ENCODE measurements around the gene TGM1. TPM values are rescaled to one million over a fixed set of nuclear protein-coding genes. Genes with fewer than 3 reads are reported as not detected.

Gene TGM1
- total and polyA plus RNA-seq, 10 of the 15 experiments (the other 5 are each of a cell fraction or from before 2014, with no cell fraction given), result 0.05 to 5.9 (median 1.8) TPM

- RAD21 ChIA-PET (ENCODE audit: unreplicated experiment), result interaction anchor here (0.9 to 1.8 kb wide), 2 partner anchors 86 to 155 kb away, joined by 4 to 5 read pairs; no protein-coding TSS in a partner anchor
- Histone ChIP-seq H3K27ac (ENCODE audit: control insufficient read depth, insufficient read depth) (no peak overlapping the region), H3K9me3 (replicated peaks; ENCODE audit: control insufficient read depth, insufficient read depth, low read length) (no peaks in the 10 kb centered on the region), H2AFZ (ENCODE audit: control insufficient read depth, low read depth, low read length) (no peak overlapping the region), H3K27me3 (replicated peaks in 1 of 2; ENCODE audit: control insufficient read depth in 2 of 2, insufficient read depth in 2 of 2, low read length in 1 of 2) (no peaks in the 10 kb centered on the region), H3K36me3 (ENCODE audit: control insufficient read depth in 2 of 2, insufficient read depth in 2 of 2, low read length in 1 of 2) (peaks cover 3 to 36% of the 10 kb centered on the region in 2 experiments; a peak in 3 of 4 replicates), H3K4me3 (no peak overlapping the region), H3K9ac (ENCODE audit: control insufficient read depth, insufficient read depth, low read length) (no peak overlapping the region), H4K20me1 (ENCODE audit: control insufficient read depth, insufficient read depth) (0 out of 2 replicates have a peak, but pooled peaks cover 3% of the 10 kb centered on the region), H3K4me2 (ENCODE audit: control insufficient read depth, insufficient read depth) (no peak overlapping the region; the same call in 1 of the 2 replicates), H3K4me1 (ENCODE audit: control insufficient read depth, insufficient read depth, low read length) (peaks cover 15% of the 10 kb centered on the region), H3K79me2 (ENCODE audit: control insufficient read depth, insufficient read depth, low read length) (peaks cover 19% of the 10 kb centered on the region)
- no peak for DNase-seq (ENCODE audit: low read depth, low spot score)
- POLR2A ChIA-PET, result interaction anchor here (0.8 to 4.3 kb wide), 8 partner anchors 12 to 97 kb away, joined by 3 to 50 read pairs (median 5); partner anchors contain the start of genes DCAF11, IPO4, IRF9 and TM9SF1
- no peak for ATAC-seq
- CTCF ChIA-PET, result interaction anchor here (1.0 to 6.3 kb wide), 6 partner anchors 10 to 220 kb away, joined by 3 to 54 read pairs (median 4); partner anchors contain the start of genes IRF9, TINF2 and TM9SF1
- WGBS (ENCODE audit: insufficient coverage, insufficient replicate concordance, low lambda C conversion rate, missing lambda C conversion rate), result 95% methylated on average over 6 of the region's 6 CpGs
- SMC1A ChIA-PET (ENCODE audit: uncharacterized antibody, unreplicated experiment), result interaction anchor here (1.0 to 1.7 kb wide), 4 partner anchors 17 to 62 kb away, joined by 3 to 5 read pairs (median 3); partner anchors contain the start of gene TINF2
- TF ChIP-seq NFIC (IDR thresholded peaks at IDR 0.05; ENCODE audit: low read depth, low read length) (no peak), POLR2A (IDR thresholded peaks at IDR 0.05; ENCODE audit: low read depth, low read length) (0 out of 2 replicates have a peak, but pooled peaks have one; percentile 20), CREM (IDR thresholded peaks at IDR 0.05; ENCODE audit: low read depth) (no peak), EP300 (IDR thresholded peaks at IDR 0.05; ENCODE audit: borderline replicate concordance in 1 of 2, control insufficient read depth in 1 of 2, low read depth in 2 of 2, low read length in 2 of 2) (no peak), SMAD1 (IDR thresholded peaks at IDR 0.05; ENCODE audit: low read depth, partially characterized antibody) (no peak), ZNF274 (IDR thresholded peaks at IDR 0.05; ENCODE audit: insufficient read depth, insufficient read length) (no peak)
- TF ChIP-seq, protein P1, sequence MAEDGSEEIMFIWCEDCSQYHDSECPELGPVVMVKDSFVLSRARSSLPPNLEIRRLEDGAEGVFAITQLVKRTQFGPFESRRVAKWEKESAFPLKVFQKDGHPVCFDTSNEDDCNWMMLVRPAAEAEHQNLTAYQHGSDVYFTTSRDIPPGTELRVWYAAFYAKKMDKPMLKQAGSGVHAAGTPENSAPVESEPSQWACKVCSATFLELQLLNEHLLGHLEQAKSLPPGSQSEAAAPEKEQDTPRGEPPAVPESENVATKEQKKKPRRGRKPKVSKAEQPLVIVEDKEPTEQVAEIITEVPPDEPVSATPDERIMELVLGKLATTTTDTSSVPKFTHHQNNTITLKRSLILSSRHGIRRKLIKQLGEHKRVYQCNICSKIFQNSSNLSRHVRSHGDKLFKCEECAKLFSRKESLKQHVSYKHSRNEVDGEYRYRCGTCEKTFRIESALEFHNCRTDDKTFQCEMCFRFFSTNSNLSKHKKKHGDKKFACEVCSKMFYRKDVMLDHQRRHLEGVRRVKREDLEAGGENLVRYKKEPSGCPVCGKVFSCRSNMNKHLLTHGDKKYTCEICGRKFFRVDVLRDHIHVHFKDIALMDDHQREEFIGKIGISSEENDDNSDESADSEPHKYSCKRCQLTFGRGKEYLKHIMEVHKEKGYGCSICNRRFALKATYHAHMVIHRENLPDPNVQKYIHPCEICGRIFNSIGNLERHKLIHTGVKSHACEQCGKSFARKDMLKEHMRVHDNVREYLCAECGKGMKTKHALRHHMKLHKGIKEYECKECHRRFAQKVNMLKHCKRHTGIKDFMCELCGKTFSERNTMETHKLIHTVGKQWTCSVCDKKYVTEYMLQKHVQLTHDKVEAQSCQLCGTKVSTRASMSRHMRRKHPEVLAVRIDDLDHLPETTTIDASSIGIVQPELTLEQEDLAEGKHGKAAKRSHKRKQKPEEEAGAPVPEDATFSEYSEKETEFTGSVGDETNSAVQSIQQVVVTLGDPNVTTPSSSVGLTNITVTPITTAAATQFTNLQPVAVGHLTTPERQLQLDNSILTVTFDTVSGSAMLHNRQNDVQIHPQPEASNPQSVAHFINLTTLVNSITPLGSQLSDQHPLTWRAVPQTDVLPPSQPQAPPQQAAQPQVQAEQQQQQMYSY (CRISPR knock-in tag; IDR thresholded peaks at IDR 0.05), result no peak
- no TSS peak for BruUV-seq (replicated peaks)
- in situ Hi-C loops (cut with MboI) (no loop called here), intact Hi-C loops (cut with micrococcal nuclease; ENCODE audit: unreplicated experiment) (loop anchor here (10.0 kb wide), 1 partner anchor 197 kb away; no protein-coding TSS in a partner anchor)
- FAIRE-seq, result no peak
Measured at GRCh38 chr14:24211311-24211710, 51.7 kb downstream of the TGM1 start.
